H1 (cell line): ENCODE results near the gene ENDOU. TPM values are rescaled to one million over a fixed set of nuclear protein-coding genes. Genes with fewer than 3 reads are reported as not detected.
A peak's percentile ranks its signal among the peaks of the same experiment; 100 is the strongest.

Experiments used
- CTCF ChIA-PET: fragments of 300-600 bp; sonication (Branson Sonifier 250); formaldehyde crosslinking; loops from one replicate; lab custom pipeline; 2021; ENCODE audit not compliant: partially characterized antibody; lab: Charles Lee
- POLR2A ChIA-PET: fragments of 300-600 bp; sonication (Branson Sonifier 250); formaldehyde crosslinking; loops from one replicate; lab custom pipeline; 2021; ENCODE audit warnings: inconsistent platforms; ENCODE audit not compliant: partially characterized antibody; lab: Charles Lee
- DNase-seq, 2 experiments: peaks; one replicate each; pipeline versions ENCODE4 v3.0.0 to v3.0.0-alpha.2; 2010 to 2022; ENCODE audit warnings: low spot score in 2 of 2, low read depth in 1 of 2, mixed read lengths in 1 of 2
- FAIRE-seq: peaks from 2 replicates; lab custom pipeline; 2011; peaks lifted over from hg19 to GRCh38; lab: Jason Lieb, UNC
- H2AFZ ChIP-seq: 2 replicates; pipeline ENCODE4 v1.8.1; 2012; ENCODE audit warnings: low read length, inconsistent platforms
- H2AK5ac ChIP-seq: 2 replicates; pipeline ENCODE4 v1.6.1; 2013; ENCODE audit warnings: low read depth, low read length
- H2BK120ac ChIP-seq: replicated peaks from 2 replicates; pipeline ENCODE3; 2013; ENCODE audit warnings: low read depth, low read length, inconsistent platforms
- H2BK12ac ChIP-seq: 2 replicates; pipeline ENCODE4 v1.6.1; 2013; ENCODE audit warnings: low read depth, low read length
- H2BK15ac ChIP-seq: 2 replicates; pipeline ENCODE4 v1.6.1; 2013; ENCODE audit warnings: low read length
- H2BK20ac ChIP-seq: 2 replicates; pipeline ENCODE4 v1.6.1; 2013; ENCODE audit warnings: low read length
- H2BK5ac ChIP-seq: 2 replicates; pipeline ENCODE4 v1.6.1; 2013; ENCODE audit warnings: low read depth, low read length
- H3K14ac ChIP-seq: 2 replicates; pipeline ENCODE4 v1.6.1; 2013; ENCODE audit warnings: inconsistent platforms; ENCODE audit not compliant: insufficient read length
- H3K18ac ChIP-seq: 2 replicates; pipeline ENCODE4 v1.6.1; 2013; ENCODE audit warnings: low read length; ENCODE audit errors: extremely low read depth
- H3K23ac ChIP-seq: 2 replicates; pipeline ENCODE4 v1.6.1; 2013; ENCODE audit warnings: inconsistent platforms; ENCODE audit not compliant: insufficient read length
- H3K23me2 ChIP-seq: 2 replicates; pipeline ENCODE4 v1.6.1; 2013; ENCODE audit warnings: low read depth, low read length
- H3K27ac ChIP-seq: 2 replicates; pipeline ENCODE4 v1.6.1; 2011; ENCODE audit warnings: low read depth, low read length, inconsistent platforms
- H3K27me3 ChIP-seq, 4 experiments: replicated peaks in 1 of 4; 1 replicate in 1 of 4; 2 replicates in 3 of 4; pipeline versions ENCODE4 v1.6.1 to v1.8.1; 2011 to 2013; ENCODE audit warnings: low read length in 3 of 4, mild to moderate bottlenecking in 3 of 4, inconsistent platforms in 2 of 4, mixed read lengths in 2 of 4, moderate library complexity in 1 of 4; ENCODE audit not compliant: control insufficient read depth in 3 of 4, insufficient read depth in 3 of 4; ENCODE audit errors: extremely low read depth in 1 of 4
- H3K36me3 ChIP-seq, 4 experiments: 2 replicates each; pipeline versions ENCODE4 v1.6.1 to v1.8.1; 2011 to 2013; ENCODE audit warnings: mild to moderate bottlenecking in 4 of 4, low read length in 3 of 4, moderate library complexity in 2 of 4, control low read depth in 1 of 4, inconsistent platforms in 1 of 4; ENCODE audit not compliant: insufficient read depth in 4 of 4, control insufficient read depth in 2 of 4
- H3K4ac ChIP-seq: replicated peaks from 2 replicates; pipeline ENCODE3; 2013; ENCODE audit warnings: low read length, low read depth, mixed read lengths, inconsistent platforms; ENCODE audit not compliant: insufficient read length
- H3K4me1 ChIP-seq, 4 experiments: replicated peaks in 1 of 4; 1 replicate in 1 of 4; 2 replicates in 3 of 4; pipeline versions ENCODE4 v1.6.1 to v1.8.1; 2011 to 2013; ENCODE audit warnings: low read length in 3 of 4, inconsistent platforms in 2 of 4, mixed read lengths in 1 of 4; ENCODE audit not compliant: insufficient read depth in 4 of 4, control insufficient read depth in 3 of 4
- H3K4me2 ChIP-seq, 2 experiments: 2 replicates each; pipeline versions ENCODE4 v1.6.1 to v1.8.1; 2011 to 2013; ENCODE audit warnings: low read depth in 2 of 2, low read length in 2 of 2, control low read depth in 1 of 2, inconsistent platforms in 1 of 2, mild to moderate bottlenecking in 1 of 2; ENCODE audit not compliant: insufficient read depth in 1 of 2
- H3K4me3 ChIP-seq, 4 experiments: fragments of 200-600, 300-600 bp in 1 of 4; sonication (generic), shearing (Covaris generic), sonication (Bioruptor Twin) in 1 of 4; 2 replicates each; pipeline versions ENCODE4 v1.5.1 to v1.8.1; 2011 to 2016; ENCODE audit warnings: low read length in 4 of 4, low read depth in 3 of 4, control low read depth in 2 of 4, inconsistent platforms in 2 of 4, mild to moderate bottlenecking in 2 of 4, mixed read lengths in 1 of 4, moderate library complexity in 1 of 4; ENCODE audit not compliant: insufficient read depth in 2 of 4; ENCODE audit errors: extremely low read depth in 1 of 4
- H3K56ac ChIP-seq: replicated peaks from 2 replicates; pipeline ENCODE3; 2013; ENCODE audit warnings: low read depth, mild to moderate bottlenecking, mixed read lengths, low read length, inconsistent platforms; ENCODE audit not compliant: insufficient read length
- H3K79me1 ChIP-seq: 2 replicates; pipeline ENCODE4 v1.6.1; 2013; ENCODE audit warnings: low read depth, low read length, control low read depth
- H3K79me2 ChIP-seq, 2 experiments: 2 replicates each; pipeline versions ENCODE4 v1.6.1 to v1.8.1; 2012 to 2013; ENCODE audit warnings: low read length in 2 of 2, mild to moderate bottlenecking in 2 of 2, inconsistent platforms in 1 of 2; ENCODE audit not compliant: insufficient read depth in 2 of 2, control insufficient read depth in 1 of 2
- H3K9ac ChIP-seq, 4 experiments: replicated peaks in 1 of 4; 1 replicate in 1 of 4; 2 replicates in 3 of 4; pipeline versions ENCODE4 v1.6.1 to v1.8.1; 2011 to 2013; ENCODE audit warnings: low read depth in 3 of 4, low read length in 3 of 4, control low read depth in 2 of 4, mild to moderate bottlenecking in 2 of 4, moderate library complexity in 2 of 4, inconsistent platforms in 1 of 4; ENCODE audit errors: extremely low read depth in 1 of 4
- H3K9me3 ChIP-seq, 2 experiments: 2 replicates each; pipeline versions ENCODE4 v1.6.1 to v1.8.1; 2012 to 2013; ENCODE audit warnings: mild to moderate bottlenecking in 2 of 2, moderate library complexity in 2 of 2, control low read depth in 1 of 2, inconsistent platforms in 1 of 2, low read depth in 1 of 2, low read length in 1 of 2, mixed read lengths in 1 of 2; ENCODE audit not compliant: insufficient read depth in 2 of 2
- H4K20me1 ChIP-seq, 2 experiments: replicated peaks in 1 of 2; 2 replicates each; pipeline versions ENCODE3 to v1.8.1; 2011 to 2013; ENCODE audit warnings: inconsistent platforms in 2 of 2, low read length in 2 of 2, mild to moderate bottlenecking in 1 of 2; ENCODE audit not compliant: insufficient read depth in 2 of 2, control insufficient read depth in 1 of 2
- H4K5ac ChIP-seq: 2 replicates; pipeline ENCODE4 v1.6.1; 2013; ENCODE audit warnings: low read length, low read depth, mixed read lengths, inconsistent platforms; ENCODE audit not compliant: insufficient read length
- H4K8ac ChIP-seq: 2 replicates; pipeline ENCODE4 v1.8.0; 2013; ENCODE audit warnings: mild to moderate bottlenecking, moderate library complexity, low read length, inconsistent platforms; ENCODE audit not compliant: insufficient read depth; ENCODE audit errors: extremely low read depth
- H4K91ac ChIP-seq: replicated peaks from 2 replicates; pipeline ENCODE3; 2013; ENCODE audit warnings: low read length, mixed read lengths, inconsistent platforms; ENCODE audit not compliant: insufficient read length
- E2F6 ChIP-seq: IDR thresholded peaks from 2 replicates; pipeline ENCODE4 v1.6.1; 2012; ENCODE audit warnings: inconsistent platforms
- GABPA ChIP-seq: IDR thresholded peaks from 2 replicates; pipeline ENCODE4 v1.6.1; 2011; ENCODE audit warnings: mild to moderate bottlenecking, low read length, moderate library complexity, borderline replicate concordance; ENCODE audit not compliant: insufficient read depth
- HDAC6 ChIP-seq: IDR thresholded peaks from one replicate; pipeline ENCODE4 v1.7.1; 2012; ENCODE audit warnings: low read depth, mild to moderate bottlenecking, inconsistent platforms, low read length, moderate library complexity
- NRF1 ChIP-seq: IDR thresholded peaks from 2 replicates; pipeline ENCODE4 v1.6.1; 2011; ENCODE audit warnings: mild to moderate bottlenecking, low read depth, low read length, improper control_type of control experiment
- POLR2A ChIP-seq, 2 experiments: IDR thresholded peaks; 1 replicate in 1 of 2; 2 replicates in 1 of 2; pipeline ENCODE4 v1.6.1; 2011; ENCODE audit warnings: low read depth in 2 of 2, low read length in 2 of 2, mild to moderate bottlenecking in 2 of 2; ENCODE audit errors: control extremely low read depth in 1 of 2
- RAD21 ChIP-seq, 2 experiments: IDR thresholded peaks in 1 of 2; conservative IDR thresholded peaks in 1 of 2; 2 replicates each; pipeline ENCODE4 v1.6.1; 2011; ENCODE audit warnings: low read depth in 2 of 2, low read length in 2 of 2, improper control_type of control experiment in 1 of 2, inconsistent platforms in 1 of 2, mild to moderate bottlenecking in 1 of 2, moderate library complexity in 1 of 2
- RFX5 ChIP-seq: IDR thresholded peaks from 2 replicates; pipeline ENCODE4 v1.6.1; 2011; ENCODE audit warnings: low read depth, low read length, improper control_type of control experiment, borderline replicate concordance
- RNF2 ChIP-seq: fragments of 200-900, 300-1000 bp; sonication (generic); IDR thresholded peaks from 2 replicates; pipeline ENCODE4 v1.7.1; 2016; ENCODE audit warnings: borderline replicate concordance, low read depth, mild to moderate bottlenecking, antibody characterized with exemption, low read length; ENCODE audit not compliant: poor library complexity, severe bottlenecking; ENCODE audit errors: missing control alignments
- SIN3A ChIP-seq, 2 experiments: IDR thresholded peaks in 1 of 2; conservative IDR thresholded peaks in 1 of 2; 2 replicates each; pipeline ENCODE4 v1.6.1; 2011 to 2012; ENCODE audit warnings: low read length in 2 of 2, improper control_type of control experiment in 1 of 2, low read depth in 1 of 2, mild to moderate bottlenecking in 1 of 2
- SP1 ChIP-seq: IDR thresholded peaks from 2 replicates; pipeline ENCODE4 v1.6.1; 2011; ENCODE audit warnings: low read depth, low read length
- TAF1 ChIP-seq: IDR thresholded peaks from 2 replicates; pipeline ENCODE4 v1.6.1; 2011; ENCODE audit warnings: mild to moderate bottlenecking, low read depth, low read length
- WGBS, 2 experiments: shearing (Covaris generic) in 1 of 2; methylation state at CpG; one replicate each; pipeline versions ENCODE4 v1.1.6 to v1.1.7; 2013 to 2015; ENCODE audit warnings: low lambda C conversion rate in 2 of 2, mixed read lengths in 2 of 2, inconsistent platforms in 1 of 2, low coverage in 1 of 2, missing lambda C conversion rate in 1 of 2; ENCODE audit not compliant: insufficient replicate concordance in 2 of 2, insufficient coverage in 1 of 2, insufficient read length in 1 of 2; ENCODE audit errors: extremely low coverage in 1 of 2, missing lambda C conversion rate in 1 of 2; 5-methylcytosine and 5-hydroxymethylcytosine counted together
- polyA plus RNA-seq, 7 experiments: library from polyadenylated mRNA; depleted of rRNA in 3 of 7; stranded (reverse) in 5 of 7; unstranded in 2 of 7; fragments of >200 nt in 5 of 7; fragments of 200-250 nt in 2 of 7; gene quantifications; 1 replicate in 5 of 7; 2 replicates in 1 of 7; 4 replicates in 1 of 7; pipeline versions ENCODE4 v1.2.1 to v1.2.3, GENCODE V29; 2011 to 2013; ENCODE audit warnings: missing spikeins in 2 of 7, mixed read lengths in 2 of 7
- total RNA-seq: library from RNA; stranded (reverse); fragmentation: NEBNext Ultra II Directional; extraction: Animal tissue kit (Norgen Biotek cat#: 25700); gene quantifications from 2 replicates; pipeline ENCODE4 v1.2.1, GENCODE V29; 2021

ENDOU gene
- total and polyA plus RNA-seq, 2 of the 8 experiments (the other 6 are each of a cell fraction or from before 2014, with no cell fraction given), result not detected

- FAIRE-seq (no peak), DNase-seq (no peak)
- Histone ChIP-seq H2AK5ac (no peak overlapping the region; the same call in 1 of the 2 replicates), H3K9ac (no peak overlapping the region), H3K79me2 (no peaks in the 10 kb centered on the region), H3K23me2 (no peaks in the 10 kb centered on the region; the same call in 1 of the 2 replicates), H3K56ac (no peak overlapping the region), H2BK15ac (no peak overlapping the region), H3K4me2 (no peak overlapping the region), H3K4ac (no peak overlapping the region), H4K5ac (no peak overlapping the region), H3K4me1 (peaks cover 0 to 10% (median 2%) of the 10 kb centered on the region in 4 experiments; a peak in 4 of 7 replicates), H3K18ac (no peak overlapping the region), H3K36me3 (no peaks in the 10 kb centered on the region), H2AFZ (no peak overlapping the region), H4K91ac (no peak overlapping the region), H2BK5ac (peak overlapping the region; percentile 24; the same call in 1 of the 2 replicates), H3K79me1 (no peaks in the 10 kb centered on the region), H2BK120ac (no peak overlapping the region), H3K27me3 (no peaks in the 10 kb centered on the region), H4K8ac (no peak overlapping the region), H3K27ac (no peak overlapping the region), H2BK12ac (0 out of 2 replicates have a peak overlapping the region, but pooled peaks have one; percentile 27)
- 87% methylated on average over 8 of the region's 8 CpGs; no CpG with 5 or more reads in 1 of the 2 experiments for WGBS, 2 experiments
- TF ChIP-seq RFX5 (no peak), HDAC6 (no peak), E2F6 (no peak), SP1 (no peak), SIN3A (conservative IDR thresholded peaks at IDR 0.05 in 1 of 2, IDR thresholded peaks at IDR 0.05 in 1 of 2; ENCODE audit: low read depth in 1 of 2, low read length in 2 of 2) (no peak), POLR2A (IDR thresholded peaks at IDR 0.05; ENCODE audit: control extremely low read depth in 1 of 2, low read depth in 2 of 2, low read length in 2 of 2) (no peak), RNF2 (no peak), TAF1 (no peak), GABPA (no peak), NRF1 (no peak), RAD21 (IDR thresholded peaks at IDR 0.05 in 1 of 2, conservative IDR thresholded peaks at IDR 0.05 in 1 of 2; ENCODE audit: low read depth in 2 of 2, low read length in 2 of 2) (no peak)
- TF ChIP-seq, all 59 proteins: peak for 0
- POLR2A ChIA-PET, result interaction anchor here (0.9 to 7.4 kb wide), 5 partner anchors 11 to 36 kb away, joined by 4 to 79 read pairs (median 22); partner anchors contain the start of genes RAPGEF3 and SLC48A1
- no peak overlapping the region; the same call in 1 of the 2 replicates for H2BK20ac ChIP-seq
- CTCF ChIA-PET, result interaction anchor here (1.3 to 64.6 kb wide), 13 partner anchors 7 to 184 kb away, joined by 3 to 2442 read pairs (median 35); partner anchors contain the start of genes ENDOU, HDAC7, RAPGEF3 and SLC48A1
- H3K4me3 ChIP-seq, result no peak overlapping the region
- no peak overlapping the region for H3K23ac ChIP-seq
- no peak overlapping the region for H3K14ac ChIP-seq
- no peaks in the 10 kb centered on the region for H3K9me3 ChIP-seq
- H4K20me1 ChIP-seq, result no peaks in the 10 kb centered on the region
Measured at GRCh38 chr12:47744778-47745436, 19.6 kb upstream of the ENDOU start.
